Measurements from ENCODE around the gene CTCFL. TPM values are rescaled to one million over a fixed set of nuclear protein-coding genes. Genes with fewer than 3 reads are reported as not detected.

CTCFL gene
- total and polyA plus RNA-seq, 2 of the 8 experiments (the other 6 are each of a cell fraction or from before 2014, with no cell fraction given), result 0.30 to 0.80 TPM

GRCh38 chr20:57571782-57572416, 47.0 kb upstream of the CTCFL start:
- no peaks in the 10 kb centered on the region for H3K79me1 ChIP-seq (ENCODE audit: low read depth, low read length)
- POLR2A ChIA-PET (ENCODE audit: partially characterized antibody), result no interaction called here
- 0 out of 2 replicates have a peak overlapping the region, but pooled peaks have one; percentile 28 for H3K18ac ChIP-seq (ENCODE audit: extremely low read depth, low read length)
- no peaks in the 10 kb centered on the region for H4K20me1 ChIP-seq (replicated peaks in 1 of 2; ENCODE audit: control insufficient read depth in 1 of 2, insufficient read depth in 2 of 2, low read length in 2 of 2)
- DNase-seq (ENCODE audit: low read depth in 1 of 2, low spot score in 2 of 2) (no peak), FAIRE-seq (no peak)
- H3K27ac ChIP-seq (ENCODE audit: low read depth, low read length), result no peak overlapping the region
- H2BK12ac ChIP-seq (ENCODE audit: low read depth, low read length), result peak overlapping the region; percentile 75; the same call in 1 of the 2 replicates
- H3K9ac ChIP-seq (replicated peaks in 1 of 4; ENCODE audit: extremely low read depth in 1 of 4, low read depth in 3 of 4, low read length in 3 of 4), result no peak overlapping the region
- H3K27me3 ChIP-seq (replicated peaks in 1 of 4; ENCODE audit: control insufficient read depth in 3 of 4, extremely low read depth in 1 of 4, insufficient read depth in 3 of 4, low read length in 3 of 4), result peaks cover 0 to 4% (median 0%) of the 10 kb centered on the region in 4 experiments; a peak in 4 of 7 replicates
- WGBS, 2 experiments (ENCODE audit: extremely low coverage in 1 of 2, insufficient coverage in 1 of 2, insufficient read length in 1 of 2, insufficient replicate concordance in 2 of 2, low coverage in 1 of 2, low lambda C conversion rate in 2 of 2, missing lambda C conversion rate in 1 of 2), result 95% methylated on average over 2 of the region's 3 CpGs; no CpG with 5 or more reads in 1 of the 2 experiments
- no peak overlapping the region; the same call in 1 of the 2 replicates for H2BK5ac ChIP-seq (ENCODE audit: low read depth, low read length)
- no peak overlapping the region for H4K8ac ChIP-seq (ENCODE audit: extremely low read depth, insufficient read depth, low read length)
- H3K4me2 ChIP-seq (ENCODE audit: insufficient read depth in 1 of 2, low read depth in 2 of 2, low read length in 2 of 2), result no peak overlapping the region
- H3K9me3 ChIP-seq (ENCODE audit: insufficient read depth in 2 of 2, low read depth in 1 of 2, low read length in 1 of 2), result no peaks in the 10 kb centered on the region
- H4K91ac ChIP-seq (replicated peaks; ENCODE audit: insufficient read length, low read length), result no peak overlapping the region
- no peaks in the 10 kb centered on the region for H3K36me3 ChIP-seq (ENCODE audit: control insufficient read depth in 2 of 4, insufficient read depth in 4 of 4, low read length in 3 of 4)
- H3K4me1 ChIP-seq (replicated peaks in 1 of 4; ENCODE audit: control insufficient read depth in 3 of 4, insufficient read depth in 4 of 4, low read length in 3 of 4), result peaks cover 0 to 10% (median 3%) of the 10 kb centered on the region in 4 experiments; a peak in 4 of 7 replicates
- no peak overlapping the region for H4K5ac ChIP-seq (ENCODE audit: insufficient read length, low read depth, low read length)
- no peak overlapping the region for H3K23ac ChIP-seq (ENCODE audit: insufficient read length)
- H3K56ac ChIP-seq (replicated peaks; ENCODE audit: insufficient read length, low read depth, low read length), result no peak overlapping the region
- H3K4ac ChIP-seq (replicated peaks; ENCODE audit: insufficient read length, low read depth, low read length), result no peak overlapping the region
- H3K4me3 ChIP-seq (ENCODE audit: extremely low read depth in 1 of 4, insufficient read depth in 2 of 4, low read depth in 3 of 4, low read length in 4 of 4), result no peak overlapping the region
- H3K79me2 ChIP-seq (ENCODE audit: control insufficient read depth in 1 of 2, insufficient read depth in 2 of 2, low read length in 2 of 2), result no peaks in the 10 kb centered on the region
- CTCF ChIA-PET (ENCODE audit: partially characterized antibody), result interaction anchor here (0.9 to 7.9 kb wide), 15 partner anchors 9 to 79 kb away, joined by 3 to 67 read pairs (median 9); partner anchors contain the start of gene PCK1
- H2BK15ac ChIP-seq (ENCODE audit: low read length), result no peak overlapping the region
- 0 out of 2 replicates have a peak overlapping the region, but pooled peaks have one; percentile 39 for H2AK5ac ChIP-seq (ENCODE audit: low read depth, low read length)
- H2BK120ac ChIP-seq (replicated peaks; ENCODE audit: low read depth, low read length), result no peak overlapping the region
- H2AFZ ChIP-seq (ENCODE audit: low read length), result no peak overlapping the region
- 0 out of 2 replicates have a peak overlapping the region, but pooled peaks have one; percentile 68 for H2BK20ac ChIP-seq (ENCODE audit: low read length)
- H3K23me2 ChIP-seq (ENCODE audit: low read depth, low read length), result no peaks in the 10 kb centered on the region; the same call in 1 of the 2 replicates
- no peak overlapping the region for H3K14ac ChIP-seq (ENCODE audit: insufficient read length)
- TF ChIP-seq SIN3A (conservative IDR thresholded peaks at IDR 0.05 in 1 of 2, IDR thresholded peaks at IDR 0.05 in 1 of 2; ENCODE audit: low read depth in 1 of 2, low read length in 2 of 2), result no peak
- TF ChIP-seq CEBPB (IDR thresholded peaks at IDR 0.05; ENCODE audit: low read depth, low read length), result no peak
- TF ChIP-seq POLR2AphosphoS5 (IDR thresholded peaks at IDR 0.05; ENCODE audit: low read depth, low read length), result no peak
- TF ChIP-seq ATF3 (IDR thresholded peaks at IDR 0.05; ENCODE audit: insufficient read depth, low read depth, low read length), result no peak
- TF ChIP-seq KDM4A (IDR thresholded peaks at IDR 0.05; ENCODE audit: low read depth, low read length, severe bottlenecking), result no peak
- no peak for TF ChIP-seq TEAD4 (IDR thresholded peaks at IDR 0.05; ENCODE audit: low read depth, low read length)
- TF ChIP-seq ATF2 (IDR thresholded peaks at IDR 0.05; ENCODE audit: low read length), result no peak
- no peak for TF ChIP-seq SP2 (IDR thresholded peaks at IDR 0.05; ENCODE audit: low read length)

All from H1 (cell line).